Gastrocnemius medialis (tissue), 4 donors: ENCODE measurements around the gene ARHGAP23. TPM values are rescaled to one million over a fixed set of nuclear protein-coding genes. Genes with fewer than 3 reads are reported as not detected.

ENCODE experiments used
- ATAC-seq, 2 donors: fragments of 150-250 bp; one replicate each; pipeline ENCODE4 v1.9.1; 2016
- DNase-seq, 2 donors: peaks; one replicate each; pipeline ENCODE4 v3.0.0-alpha.2; 2019
- H3K27ac ChIP-seq, 4 donors: fragments of 200-600 bp; sonication (generic); 1 replicate in 1 of 4; 2 replicates in 3 of 4; pipeline ENCODE4 v1.5.1; 2016 to 2018; ENCODE audit warnings: mild to moderate bottlenecking in 2 of 4, moderate library complexity in 1 of 4
- H3K27me3 ChIP-seq, 3 donors: fragments of 200-600 bp; sonication (generic) in 2 of 3; 1 replicate in 1 of 3; 2 replicates in 2 of 3; pipeline versions ENCODE4 v1.5.1 to v1.6.0; 2016 to 2019; ENCODE audit warnings: mild to moderate bottlenecking in 1 of 3, moderate library complexity in 1 of 3
- H3K36me3 ChIP-seq, 2 donors: fragments of 200-600 bp; sonication (generic) in 1 of 2; one replicate each; pipeline ENCODE4 v1.5.1; 2017 to 2018
- H3K4me1 ChIP-seq, 2 donors: fragments of 200-600 bp; sonication (generic) in 1 of 2; one replicate each; pipeline ENCODE4 v1.5.1; 2016 to 2017; ENCODE audit warnings: mild to moderate bottlenecking in 2 of 2
- H3K4me3 ChIP-seq, 4 donors: fragments of 200-600 bp; sonication (generic) in 3 of 4; 1 replicate in 1 of 4; 2 replicates in 3 of 4; pipeline ENCODE4 v1.5.1; 2016 to 2019; ENCODE audit warnings: mild to moderate bottlenecking in 2 of 4
- H3K9me3 ChIP-seq, 3 donors: fragments of 200-600 bp; sonication (generic) in 2 of 3; 1 replicate in 1 of 3; 2 replicates in 2 of 3; pipeline ENCODE4 v1.5.1; 2016 to 2019
- POLR2A ChIP-seq, 2 donors: fragments of 450-650 bp; IDR thresholded peaks; one replicate each; pipeline ENCODE4 v1.6.1; 2017; ENCODE audit warnings: antibody characterized with exemption in 2 of 2, mild to moderate bottlenecking in 2 of 2, moderate library complexity in 2 of 2
- in situ Hi-C, 4 donors: fragments of 200-750 bp; cut with MboI; loops; one replicate each; pipeline versions ENCODE4 v1.15.0 to v1.8.0; 2017; ENCODE audit warnings: low sequenced_read_pairs in 4 of 4
- intact Hi-C: fragments of 100-400 bp; cut with DNase I; formaldehyde crosslinking; loops from one replicate; pipeline ENCODE4 v1.15.1; 2023; ENCODE audit warnings: low total_unique reads
- total RNA-seq, 4 donors: library from RNA; depleted of rRNA; stranded (reverse); fragments of >200 nt; gene quantifications; one replicate each; pipeline versions ENCODE4 v1.1.0 to v1.2.3, GENCODE V29; 2016
- TF ChIP-seq, protein P1 (sequence below), 5 experiments: fragments of 450-650 bp in 3 of 5; fragments of 200-600 bp in 2 of 5; sonication (generic) in 2 of 5; IDR thresholded peaks in 4 of 5; conservative IDR thresholded peaks in 1 of 5; 1 replicate in 4 of 5; 2 replicates in 1 of 5; pipeline ENCODE4 v1.5.1; 2016 to 2019; ENCODE audit warnings: antibody characterized with exemption in 5 of 5, mild to moderate bottlenecking in 3 of 5, moderate library complexity in 3 of 5

ARHGAP23 gene
- total RNA-seq, 4 donors from 2014 or later: 8.0 to 22.7 (median 12.1) TPM

GRCh38 chr17:38430822-38431221 is 2.6 kb downstream of the ARHGAP23 start:
- intact Hi-C loops: no loop called here
- no peak for ATAC-seq
- peaks cover 35 to 42% of the 10 kb centered on the region in 2 donors for H3K4me1 ChIP-seq
- H3K9me3 ChIP-seq: no peaks in the 10 kb centered on the region
- H3K4me3 ChIP-seq: no peak overlapping the region
- DNase-seq: no peak
- H3K27me3 ChIP-seq: no peaks in the 10 kb centered on the region
- H3K27ac ChIP-seq: peak overlapping the region in 2 of 4 donors; percentile 89 to 91
- in situ Hi-C loops: loop anchor here in 1 of 4 donors (10.0 kb wide), 1 partner anchor 54 kb away; no protein-coding TSS in a partner anchor
- no peak for TF ChIP-seq POLR2A (IDR thresholded peaks at IDR 0.05)
- TF ChIP-seq, protein P1, sequence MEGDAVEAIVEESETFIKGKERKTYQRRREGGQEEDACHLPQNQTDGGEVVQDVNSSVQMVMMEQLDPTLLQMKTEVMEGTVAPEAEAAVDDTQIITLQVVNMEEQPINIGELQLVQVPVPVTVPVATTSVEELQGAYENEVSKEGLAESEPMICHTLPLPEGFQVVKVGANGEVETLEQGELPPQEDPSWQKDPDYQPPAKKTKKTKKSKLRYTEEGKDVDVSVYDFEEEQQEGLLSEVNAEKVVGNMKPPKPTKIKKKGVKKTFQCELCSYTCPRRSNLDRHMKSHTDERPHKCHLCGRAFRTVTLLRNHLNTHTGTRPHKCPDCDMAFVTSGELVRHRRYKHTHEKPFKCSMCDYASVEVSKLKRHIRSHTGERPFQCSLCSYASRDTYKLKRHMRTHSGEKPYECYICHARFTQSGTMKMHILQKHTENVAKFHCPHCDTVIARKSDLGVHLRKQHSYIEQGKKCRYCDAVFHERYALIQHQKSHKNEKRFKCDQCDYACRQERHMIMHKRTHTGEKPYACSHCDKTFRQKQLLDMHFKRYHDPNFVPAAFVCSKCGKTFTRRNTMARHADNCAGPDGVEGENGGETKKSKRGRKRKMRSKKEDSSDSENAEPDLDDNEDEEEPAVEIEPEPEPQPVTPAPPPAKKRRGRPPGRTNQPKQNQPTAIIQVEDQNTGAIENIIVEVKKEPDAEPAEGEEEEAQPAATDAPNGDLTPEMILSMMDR (IDR thresholded peaks at IDR 0.05 in 4 of 5, conservative IDR thresholded peaks at IDR 0.05 in 1 of 5): no peak
- no peaks in the 10 kb centered on the region for H3K36me3 ChIP-seq

DNA sequence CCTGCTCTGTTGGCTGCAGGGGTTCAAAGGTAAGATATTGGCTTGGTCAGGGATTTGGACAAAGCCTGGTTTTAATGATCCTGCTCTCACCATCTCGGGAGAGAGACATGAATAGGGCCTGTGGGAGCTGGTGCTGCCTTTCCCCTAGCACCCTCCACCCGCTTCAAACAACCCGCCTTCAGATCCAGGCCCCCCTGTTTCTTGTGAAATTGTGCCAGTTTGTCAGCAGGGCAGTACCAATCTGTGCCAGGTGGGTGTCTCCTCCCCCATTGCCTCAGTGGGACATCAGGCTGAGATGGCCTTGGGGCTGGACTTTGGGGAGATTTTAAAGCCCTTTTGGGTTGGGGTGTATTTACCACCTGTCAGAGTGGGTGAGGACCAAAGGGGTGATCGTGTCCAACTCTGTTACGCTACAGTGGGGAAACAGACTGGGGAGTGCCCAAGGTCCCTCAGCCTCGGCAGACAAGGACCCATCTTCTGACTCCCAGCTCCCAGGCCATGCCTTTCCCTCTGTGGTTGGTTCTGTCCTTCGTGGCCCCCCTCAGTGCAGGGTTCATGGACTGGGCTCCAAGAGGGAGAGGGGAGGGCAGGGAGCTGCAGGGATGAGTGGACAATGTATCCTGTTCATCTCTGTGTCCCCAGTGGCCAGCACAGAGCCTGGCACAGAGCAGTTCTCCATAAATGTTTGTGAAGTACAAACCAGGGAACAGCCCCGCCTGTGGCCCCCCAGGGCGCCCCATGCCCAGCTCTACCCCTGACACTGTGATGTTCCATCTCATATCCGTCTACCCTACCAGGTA is 3.3 kb downstream of the ARHGAP23 start:
- no peaks in the 10 kb centered on the region for H3K27me3 ChIP-seq
- peaks cover 28 to 40% of the 10 kb centered on the region in 2 donors for H3K4me1 ChIP-seq
- no peak overlapping the region for H3K4me3 ChIP-seq
- intact Hi-C loops: no loop called here
- no peak for ATAC-seq
- H3K36me3 ChIP-seq: no peaks in the 10 kb centered on the region
- DNase-seq: no peak
- no peak overlapping the region for H3K27ac ChIP-seq
- in situ Hi-C loops: loop anchor here in 1 of 4 donors (10.0 kb wide), 1 partner anchor 53 kb away; no protein-coding TSS in a partner anchor
- TF ChIP-seq, protein P1 (IDR thresholded peaks at IDR 0.05 in 4 of 5, conservative IDR thresholded peaks at IDR 0.05 in 1 of 5): no peak
- TF ChIP-seq POLR2A (IDR thresholded peaks at IDR 0.05): no peak
- no peaks in the 10 kb centered on the region for H3K9me3 ChIP-seq

GRCh38 chr17:38434178-38434665 is 6.0 kb downstream of the ARHGAP23 start:
- no peak for ATAC-seq
- intact Hi-C loops: no loop called here
- no peaks in the 10 kb centered on the region for H3K9me3 ChIP-seq
- H3K27ac ChIP-seq: peak overlapping the region in 1 of 4 donors; percentile 50
- H3K4me1 ChIP-seq: peaks cover 16 to 19% of the 10 kb centered on the region in 2 donors
- H3K36me3 ChIP-seq: no peaks in the 10 kb centered on the region
- in situ Hi-C loops: loop anchor here in 1 of 4 donors (10.0 kb wide), 1 partner anchor 51 kb away; no protein-coding TSS in a partner anchor
- no peak for DNase-seq
- no peaks in the 10 kb centered on the region for H3K27me3 ChIP-seq
- TF ChIP-seq POLR2A (IDR thresholded peaks at IDR 0.05): no peak
- TF ChIP-seq, protein P1 (IDR thresholded peaks at IDR 0.05 in 4 of 5, conservative IDR thresholded peaks at IDR 0.05 in 1 of 5): no peak
- H3K4me3 ChIP-seq: no peak overlapping the region

- Histone ChIP-seq H3K4me3 (no peak overlapping the region), H3K9me3 (no peaks in the 10 kb centered on the region), H3K27me3 (no peaks in the 10 kb centered on the region), H3K4me1 (peaks cover 7 to 10% of the 10 kb centered on the region in 2 donors), H3K36me3 (no peaks in the 10 kb centered on the region), H3K27ac (peak overlapping the region in 1 of 4 donors; percentile 10)
- no peak for ATAC-seq
- in situ Hi-C loops (loop anchor here in 1 of 4 donors (10.0 kb wide), 1 partner anchor 49 kb away; no protein-coding TSS in a partner anchor), intact Hi-C loops (no loop called here)
- DNase-seq: no peak
- no peak for TF ChIP-seq POLR2A (IDR thresholded peaks at IDR 0.05)
- TF ChIP-seq, protein P1 (IDR thresholded peaks at IDR 0.05 in 4 of 5, conservative IDR thresholded peaks at IDR 0.05 in 1 of 5): no peak
Measured at GRCh38 chr17:38435795-38436194, 7.5 kb downstream of the ARHGAP23 start.
